Endothelial cell (in vitro differentiated cells): ENCODE results near the gene IL1RAPL1. TPM values are rescaled to one million over a fixed set of nuclear protein-coding genes. Genes with fewer than 3 reads are reported as not detected.

Experiments
- DNase-seq: peaks from one replicate; pipeline ENCODE4 v3.0.0; 2021; ENCODE audit warnings: low spot score
- H3K27ac Mint-ChIP-seq: one replicate; pipeline ENCODE4 v1.8.0; 2021; ENCODE audit warnings: mixed read lengths, inconsistent platforms; ENCODE audit not compliant: unreplicated experiment
- H3K27me3 Mint-ChIP-seq: one replicate; pipeline ENCODE4 v1.8.0; 2021; ENCODE audit warnings: mild to moderate bottlenecking, moderate library complexity, mixed read lengths, inconsistent platforms; ENCODE audit not compliant: unreplicated experiment
- H3K36me3 Mint-ChIP-seq: one replicate; pipeline ENCODE4 v1.8.0; 2021; ENCODE audit warnings: mild to moderate bottlenecking, low read depth, mixed read lengths, inconsistent platforms; ENCODE audit not compliant: unreplicated experiment
- H3K4me1 Mint-ChIP-seq: one replicate; pipeline ENCODE4 v1.8.0; 2021; ENCODE audit warnings: mild to moderate bottlenecking, mixed read lengths, inconsistent platforms; ENCODE audit not compliant: unreplicated experiment
- H3K4me3 Mint-ChIP-seq: one replicate; pipeline ENCODE4 v1.8.0; 2021; ENCODE audit warnings: mild to moderate bottlenecking, mixed read lengths, inconsistent platforms; ENCODE audit not compliant: unreplicated experiment
- H3K9me3 Mint-ChIP-seq: one replicate; pipeline ENCODE4 v1.8.0; 2021; ENCODE audit warnings: mixed read lengths, inconsistent platforms; ENCODE audit not compliant: unreplicated experiment
- CTCF ChIP-seq: fragments of 200-600 bp; sonication (generic); IDR thresholded peaks from one replicate; pipeline ENCODE4 v1.5.0; 2021; ENCODE audit warnings: antibody characterized with exemption; ENCODE audit not compliant: unreplicated experiment
- total RNA-seq: library from RNA; stranded (reverse); fragmentation: NEBNext Ultra II Directional; extraction: Animal tissue kit (Norgen Biotek cat#: 25700); gene quantifications from one replicate; pipeline ENCODE4 v1.2.1, GENCODE V29; 2021; ENCODE audit not compliant: unreplicated experiment

Gene IL1RAPL1
- total RNA-seq, 1 donor from 2014 or later = 0.18 TPM

GRCh38 chrX:29940750-29941149 is 1353.5 kb downstream of the IL1RAPL1 start:
- no peak overlapping the region for H3K27ac Mint-ChIP-seq
- H3K4me1 Mint-ChIP-seq = no peaks in the 10 kb centered on the region
- no peaks in the 10 kb centered on the region for H3K9me3 Mint-ChIP-seq
- H3K4me3 Mint-ChIP-seq = no peak overlapping the region
- DNase-seq = no peak
- peak; percentile 26 for TF ChIP-seq CTCF
- H3K36me3 Mint-ChIP-seq = no peaks in the 10 kb centered on the region
- no peaks in the 10 kb centered on the region for H3K27me3 Mint-ChIP-seq

- DNase-seq = no peak
- Mint-ChIP-seq H3K4me3 (no peak overlapping the region), H3K4me1 (no peaks in the 10 kb centered on the region)
Observed at GRCh38 chrX:29941287-29941686, 1354.0 kb downstream of the IL1RAPL1 start.

GRCh38 chrX:29947225-29947624 is 1360.0 kb downstream of the IL1RAPL1 start:
- H3K4me3 Mint-ChIP-seq = no peak overlapping the region
- H3K36me3 Mint-ChIP-seq = no peaks in the 10 kb centered on the region
- H3K4me1 Mint-ChIP-seq = no peaks in the 10 kb centered on the region
- no peak for TF ChIP-seq CTCF
- no peaks in the 10 kb centered on the region for H3K9me3 Mint-ChIP-seq
- no peak overlapping the region for H3K27ac Mint-ChIP-seq
- DNase-seq = no peak
- H3K27me3 Mint-ChIP-seq = no peaks in the 10 kb centered on the region

More at GRCh38 chrX:29941287-29941686, 1354.0 kb downstream of the IL1RAPL1 start:
- Mint-ChIP-seq H3K27ac (peak overlapping the region; percentile 52), H3K27me3 (no peaks in the 10 kb centered on the region), H3K36me3 (no peaks in the 10 kb centered on the region), H3K9me3 (no peaks in the 10 kb centered on the region)
- no peak for TF ChIP-seq CTCF

GRCh38 chrX:29948653-29949052 is 1361.4 kb downstream of the IL1RAPL1 start:
- no peak for TF ChIP-seq CTCF
- H3K27me3 Mint-ChIP-seq = no peaks in the 10 kb centered on the region
- H3K4me1 Mint-ChIP-seq = no peaks in the 10 kb centered on the region
- no peak for DNase-seq
- H3K36me3 Mint-ChIP-seq = no peaks in the 10 kb centered on the region
- no peak overlapping the region for H3K4me3 Mint-ChIP-seq
- no peak overlapping the region for H3K27ac Mint-ChIP-seq
- no peaks in the 10 kb centered on the region for H3K9me3 Mint-ChIP-seq

- no peak for TF ChIP-seq CTCF
- Mint-ChIP-seq H3K27me3 (peaks cover 1% of the 10 kb centered on the region), H3K9me3 (no peaks in the 10 kb centered on the region)
Observed at GRCh38 chrX:29952016-29952415, 1364.8 kb downstream of the IL1RAPL1 start.

More at GRCh38 chrX:29952016-29952415, 1364.8 kb downstream of the IL1RAPL1 start:
- Mint-ChIP-seq H3K4me1 (no peaks in the 10 kb centered on the region), H3K27ac (no peak overlapping the region), H3K36me3 (no peaks in the 10 kb centered on the region), H3K4me3 (no peak overlapping the region)
- no peak for DNase-seq
